ENCODE measurements around the gene MAP1LC3B.

GRCh38 chr16:87431926-87432325 is 39.8 kb downstream of the MAP1LC3B start:
- TF ChIP-seq, protein P1, sequence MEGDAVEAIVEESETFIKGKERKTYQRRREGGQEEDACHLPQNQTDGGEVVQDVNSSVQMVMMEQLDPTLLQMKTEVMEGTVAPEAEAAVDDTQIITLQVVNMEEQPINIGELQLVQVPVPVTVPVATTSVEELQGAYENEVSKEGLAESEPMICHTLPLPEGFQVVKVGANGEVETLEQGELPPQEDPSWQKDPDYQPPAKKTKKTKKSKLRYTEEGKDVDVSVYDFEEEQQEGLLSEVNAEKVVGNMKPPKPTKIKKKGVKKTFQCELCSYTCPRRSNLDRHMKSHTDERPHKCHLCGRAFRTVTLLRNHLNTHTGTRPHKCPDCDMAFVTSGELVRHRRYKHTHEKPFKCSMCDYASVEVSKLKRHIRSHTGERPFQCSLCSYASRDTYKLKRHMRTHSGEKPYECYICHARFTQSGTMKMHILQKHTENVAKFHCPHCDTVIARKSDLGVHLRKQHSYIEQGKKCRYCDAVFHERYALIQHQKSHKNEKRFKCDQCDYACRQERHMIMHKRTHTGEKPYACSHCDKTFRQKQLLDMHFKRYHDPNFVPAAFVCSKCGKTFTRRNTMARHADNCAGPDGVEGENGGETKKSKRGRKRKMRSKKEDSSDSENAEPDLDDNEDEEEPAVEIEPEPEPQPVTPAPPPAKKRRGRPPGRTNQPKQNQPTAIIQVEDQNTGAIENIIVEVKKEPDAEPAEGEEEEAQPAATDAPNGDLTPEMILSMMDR (conservative IDR thresholded peaks at IDR 0.05; ENCODE audit: low read length) = no peak
- TF ChIP-seq EZH2phosphoT487 (IDR thresholded peaks at IDR 0.05; ENCODE audit: borderline replicate concordance) = no peak

Data from Loucy (cell line).